GM11168 (cell line): ENCODE measurements around the gene BAZ1A.
"Not testable (repeated sequence)": the region's sequence is repeated elsewhere in the genome, so short reads cannot be mapped to it uniquely, and the experiment has no call there.

Source experiments
- in situ Hi-C: fragments of 300-500 bp; cut with MboI; formaldehyde crosslinking; loops from one replicate; pipeline ENCODE4 v1.12.0; 2022; ENCODE audit warnings: low sequenced_read_pairs; ENCODE audit not compliant: unreplicated experiment

BAZ1A gene

GRCh38 chr14:34857689-34858449 lies 17.3 kb downstream of the BAZ1A start:
- in situ Hi-C loops: no loop called here

GRCh38 chr14:34853041-34853440 lies 22.1 kb downstream of the BAZ1A start:
- in situ Hi-C loops: no loop called here

- in situ Hi-C loops: no loop called here
Measured at GRCh38 chr14:34851395-34851794, 23.8 kb downstream of the BAZ1A start.

- in situ Hi-C loops: no loop called here
Measured at GRCh38 chr14:34845869-34846268, 29.3 kb downstream of the BAZ1A start.

- in situ Hi-C loops: no loop called here
Measured at GRCh38 chr14:34843011-34843554, 32.1 kb downstream of the BAZ1A start.

GRCh38 chr14:34837801-34838322 lies 37.3 kb downstream of the BAZ1A start:
- in situ Hi-C loops: no loop called here

- in situ Hi-C loops: no loop called here
Measured at GRCh38 chr14:34835312-34835711, 39.8 kb downstream of the BAZ1A start.

- in situ Hi-C loops: no loop called here
Measured at GRCh38 chr14:34833549-34834523, 41.3 kb downstream of the BAZ1A start.

- in situ Hi-C loops: no loop called here
Measured at GRCh38 chr14:34826661-34827060, 48.5 kb downstream of the BAZ1A start.

- in situ Hi-C loops: no loop called here
Measured at GRCh38 chr14:34824826-34825225, 50.3 kb downstream of the BAZ1A start.

GRCh38 chr14:34824256-34824655 lies 50.9 kb downstream of the BAZ1A start:
- in situ Hi-C loops: no loop called here

GRCh38 chr14:34817768-34818167 lies 57.4 kb downstream of the BAZ1A start:
- in situ Hi-C loops: no loop called here

GRCh38 chr14:34810028-34810427 lies 65.1 kb downstream of the BAZ1A start:
- in situ Hi-C loops: no loop called here

GRCh38 chr14:34806257-34806656 lies 68.9 kb downstream of the BAZ1A start:
- in situ Hi-C loops: no loop called here

- in situ Hi-C loops: no loop called here
Measured at GRCh38 chr14:34804933-34805332, 70.2 kb downstream of the BAZ1A start.

- in situ Hi-C loops: not testable (repeated sequence)
Measured at GRCh38 chr14:34798861-34799260, 76.3 kb downstream of the BAZ1A start.

- in situ Hi-C loops: no loop called here
Measured at GRCh38 chr14:34797747-34798583, 77.2 kb downstream of the BAZ1A start.

GRCh38 chr14:34796902-34797301 lies 78.3 kb downstream of the BAZ1A start:
- in situ Hi-C loops: no loop called here

GRCh38 chr14:34794941-34795340 lies 80.2 kb downstream of the BAZ1A start:
- in situ Hi-C loops: no loop called here

GRCh38 chr14:34794217-34794616 lies 80.9 kb downstream of the BAZ1A start:
- in situ Hi-C loops: no loop called here
